H9 (cell line): ENCODE results near the gene MED27. TPM values are rescaled to one million over a fixed set of nuclear protein-coding genes. Genes with fewer than 3 reads are reported as not detected.

Experiments used
- DNase-seq: peaks from one replicate; pipeline ENCODE4 v3.0.0-alpha.2; 2017
- H2AFZ ChIP-seq: one replicate; pipeline ENCODE4 v1.6.1; 2013; ENCODE audit warnings: mild to moderate bottlenecking, low read length, control low read depth, moderate library complexity
- H2AK5ac ChIP-seq: 2 replicates; pipeline ENCODE4 v1.6.1; 2013; ENCODE audit warnings: low read length, control low read depth, mixed read lengths; ENCODE audit not compliant: insufficient read length
- H2BK120ac ChIP-seq: one replicate; pipeline ENCODE4 v1.6.1; 2013; ENCODE audit warnings: low read depth, mild to moderate bottlenecking, low read length, control low read depth, inconsistent platforms; ENCODE audit not compliant: poor library complexity, severe bottlenecking
- H2BK12ac ChIP-seq: 2 replicates; pipeline ENCODE4 v1.6.1; 2013; ENCODE audit warnings: low read length, control low read depth, mixed read lengths, low read depth; ENCODE audit not compliant: insufficient read length
- H2BK15ac ChIP-seq: 2 replicates; pipeline ENCODE4 v1.6.1; 2013; ENCODE audit warnings: low read depth, low read length, control low read depth
- H2BK20ac ChIP-seq: one replicate; pipeline ENCODE4 v1.6.1; 2013; ENCODE audit warnings: low read depth, mild to moderate bottlenecking, low read length, control low read depth, inconsistent platforms; ENCODE audit not compliant: poor library complexity, severe bottlenecking
- H2BK5ac ChIP-seq: 2 replicates; pipeline ENCODE4 v1.6.1; 2013; ENCODE audit warnings: low read length, control low read depth, mixed read lengths; ENCODE audit not compliant: insufficient read length
- H3K14ac ChIP-seq: 2 replicates; pipeline ENCODE4 v1.6.1; 2013; ENCODE audit warnings: low read length, control low read depth; ENCODE audit not compliant: insufficient read depth
- H3K18ac ChIP-seq: 2 replicates; pipeline ENCODE4 v1.6.1; 2013; ENCODE audit warnings: low read depth, mild to moderate bottlenecking, mixed read lengths, low read length, control low read depth; ENCODE audit not compliant: insufficient read length
- H3K23ac ChIP-seq: 2 replicates; pipeline ENCODE4 v1.6.1; 2013; ENCODE audit warnings: low read length, control low read depth, mixed read lengths, low read depth; ENCODE audit not compliant: insufficient read length
- H3K23me2 ChIP-seq: 2 replicates; pipeline ENCODE4 v1.6.1; 2013; ENCODE audit warnings: low read depth, mild to moderate bottlenecking, mixed read lengths, low read length, control low read depth; ENCODE audit not compliant: insufficient read length, poor library complexity, severe bottlenecking
- H3K27ac ChIP-seq: 2 replicates; pipeline ENCODE4 v1.5.1; 2013; ENCODE audit warnings: low read length, control low read depth, mixed read lengths, low read depth; ENCODE audit not compliant: insufficient read length
- H3K27me3 ChIP-seq: 2 replicates; pipeline ENCODE4 v1.6.1; 2013; ENCODE audit warnings: low read length, control low read depth, inconsistent platforms; ENCODE audit not compliant: insufficient read depth
- H3K4ac ChIP-seq: 2 replicates; pipeline ENCODE4 v1.6.1; 2013; ENCODE audit warnings: low read depth, mild to moderate bottlenecking, control low read depth, inconsistent platforms, low read length, moderate library complexity
- H3K4me1 ChIP-seq: 2 replicates; pipeline ENCODE4 v1.6.1; 2013; ENCODE audit warnings: low read length, control low read depth, inconsistent platforms; ENCODE audit not compliant: insufficient read depth
- H3K4me2 ChIP-seq: 2 replicates; pipeline ENCODE4 v1.6.1; 2013; ENCODE audit warnings: low read length, control low read depth, mixed read lengths; ENCODE audit not compliant: insufficient read length, insufficient read depth
- H3K56ac ChIP-seq: 2 replicates; pipeline ENCODE4 v1.6.1; 2013; ENCODE audit warnings: low read depth, mild to moderate bottlenecking, mixed read lengths, low read length, control low read depth; ENCODE audit not compliant: insufficient read length
- H3K79me1 ChIP-seq: 2 replicates; pipeline ENCODE4 v1.6.1; 2013; ENCODE audit warnings: low read depth, mild to moderate bottlenecking, moderate library complexity, low read length, control low read depth, inconsistent platforms; ENCODE audit not compliant: insufficient read depth, poor library complexity, severe bottlenecking
- H3K79me2 ChIP-seq: 2 replicates; pipeline ENCODE4 v1.6.1; 2013; ENCODE audit warnings: low read length, control low read depth, inconsistent platforms; ENCODE audit not compliant: insufficient read depth
- H3K9ac ChIP-seq: 2 replicates; pipeline ENCODE4 v1.6.1; 2013; ENCODE audit warnings: low read length, control low read depth, mixed read lengths; ENCODE audit not compliant: insufficient read length; ENCODE audit errors: extremely low read depth
- H3K9me3 ChIP-seq: one replicate; pipeline ENCODE4 v1.6.1; 2013; ENCODE audit warnings: low read depth, low read length, inconsistent platforms; ENCODE audit not compliant: control insufficient read depth
- H3T11ph ChIP-seq: one replicate; pipeline ENCODE4 v1.6.1; 2013; ENCODE audit warnings: mild to moderate bottlenecking, low read length, control low read depth, inconsistent platforms
- H4K20me1 ChIP-seq: one replicate; pipeline ENCODE4 v1.6.1; 2013; ENCODE audit not compliant: control insufficient read depth, insufficient read length, insufficient read depth
- H4K5ac ChIP-seq: 2 replicates; pipeline ENCODE4 v1.6.1; 2013; ENCODE audit warnings: low read depth, mild to moderate bottlenecking, mixed read lengths, low read length, control low read depth; ENCODE audit not compliant: insufficient read length
- H4K8ac ChIP-seq: replicated peaks from 2 replicates; pipeline ENCODE4 v1.6.1; 2013; ENCODE audit warnings: low read length, control low read depth, mixed read lengths, low read depth; ENCODE audit not compliant: insufficient read length
- H4K91ac ChIP-seq: 2 replicates; pipeline ENCODE4 v1.6.1; 2013; ENCODE audit warnings: low read depth, mild to moderate bottlenecking, moderate library complexity, mixed read lengths, low read length, control low read depth; ENCODE audit not compliant: insufficient read length
- H3K27ac Mint-ChIP-seq, 3 experiments: 2 replicates in 2 of 3; 3 replicates in 1 of 3; pipeline ENCODE4 v1.8.0; 2020 to 2021; ENCODE audit warnings: mixed read lengths in 3 of 3, mild to moderate bottlenecking in 1 of 3, moderate library complexity in 1 of 3
- H3K27me3 Mint-ChIP-seq: 2 replicates; pipeline ENCODE4 v1.8.0; 2021; ENCODE audit warnings: low read depth, mild to moderate bottlenecking, moderate library complexity, mixed read lengths
- H3K36me3 Mint-ChIP-seq, 3 experiments: 2 replicates in 2 of 3; 3 replicates in 1 of 3; pipeline ENCODE4 v1.8.0; 2020 to 2021; ENCODE audit warnings: low read depth in 3 of 3, mixed read lengths in 3 of 3; ENCODE audit not compliant: insufficient read depth in 1 of 3
- H3K4me1 Mint-ChIP-seq, 2 experiments: 2 replicates each; pipeline ENCODE4 v1.8.0; 2020; ENCODE audit warnings: mixed read lengths in 2 of 2
- H3K4me3 Mint-ChIP-seq, 2 experiments: 2 replicates in 1 of 2; 3 replicates in 1 of 2; pipeline ENCODE4 v1.8.0; 2020 to 2021; ENCODE audit warnings: mild to moderate bottlenecking in 2 of 2, mixed read lengths in 2 of 2, moderate library complexity in 1 of 2
- H3K9me3 Mint-ChIP-seq, 2 experiments: 2 replicates in 1 of 2; 3 replicates in 1 of 2; pipeline ENCODE4 v1.8.0; 2020; ENCODE audit warnings: mild to moderate bottlenecking in 2 of 2, mixed read lengths in 2 of 2, moderate library complexity in 1 of 2
- WGBS: extraction: QIAGEN DNeasy Blood & Tissue Kit; methylation state at CpG from one replicate; pipeline ENCODE4 v1.1.7; 2013; ENCODE audit warnings: missing lambda C conversion rate, low lambda C conversion rate, mixed read lengths; ENCODE audit not compliant: insufficient read length; ENCODE audit errors: extremely low coverage; 5-methylcytosine and 5-hydroxymethylcytosine counted together
- total RNA-seq: library from RNA; stranded (reverse); gene quantifications from 2 replicates; pipeline ENCODE4 v1.2.1, GENCODE V29; 2021
- TF ChIP-seq, protein P1 (sequence below): fragments of 200-600 bp; sonication (generic); conservative IDR thresholded peaks from 3 replicates; pipeline ENCODE4 v1.8.0; 2021; ENCODE audit warnings: antibody characterized with exemption, mild to moderate bottlenecking

MED27 gene
- total RNA-seq, 1 experiment from 2014 or later: 33.5 TPM

DNA sequence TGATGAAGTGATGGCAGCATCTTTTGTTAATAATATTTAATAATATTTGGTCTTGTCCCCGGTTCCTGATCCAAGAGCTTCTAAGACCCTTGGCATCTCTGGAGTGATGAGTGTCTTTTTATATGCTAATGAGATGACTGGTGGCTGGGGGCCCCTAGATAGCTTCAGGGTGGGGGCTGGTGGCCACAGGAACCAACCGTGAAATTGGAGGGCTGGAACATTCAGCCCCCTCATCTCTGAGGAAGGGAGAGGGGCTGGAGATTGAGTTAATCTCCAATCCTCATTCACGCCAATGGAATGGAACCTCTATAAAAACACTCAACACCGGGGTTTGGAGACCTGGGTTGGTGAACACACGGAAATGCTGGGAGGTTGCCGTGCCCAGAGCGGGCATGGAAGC lies 261.6 kb downstream of the MED27 start:
- Histone ChIP-seq H3K27me3 (no peaks in the 10 kb centered on the region), H3K4me1 (peaks cover 3% of the 10 kb centered on the region; the same call in 1 of the 2 replicates), H3K79me1 (no peaks in the 10 kb centered on the region)

More for the DNA sequence above, 261.6 kb downstream of the MED27 start:
- no peak overlapping the region for H4K5ac ChIP-seq
- H3K79me2 ChIP-seq: no peaks in the 10 kb centered on the region
- no peak overlapping the region for H2BK120ac ChIP-seq
- H4K20me1 ChIP-seq: no peaks in the 10 kb centered on the region
- Mint-ChIP-seq H3K36me3 (no peaks in the 10 kb centered on the region), H3K4me3 (no peak overlapping the region), H3K27ac (no peak overlapping the region), H3K27me3 (peaks cover 5% of the 10 kb centered on the region; the same call in 1 of the 2 replicates), H3K4me1 (peaks cover 17 to 34% of the 10 kb centered on the region in 2 experiments), H3K9me3 (no peaks in the 10 kb centered on the region)
- H3K4ac ChIP-seq: no peak overlapping the region
- no peak overlapping the region for H2AK5ac ChIP-seq
- no peak overlapping the region for H3K9ac ChIP-seq
- DNase-seq: no peak
- no peak overlapping the region for H3K4me2 ChIP-seq
- no peak overlapping the region for H4K8ac ChIP-seq
- H2BK20ac ChIP-seq: no peak overlapping the region
- H3K23me2 ChIP-seq: no peaks in the 10 kb centered on the region
- no peak overlapping the region for H2BK12ac ChIP-seq
- TF ChIP-seq, protein P1, sequence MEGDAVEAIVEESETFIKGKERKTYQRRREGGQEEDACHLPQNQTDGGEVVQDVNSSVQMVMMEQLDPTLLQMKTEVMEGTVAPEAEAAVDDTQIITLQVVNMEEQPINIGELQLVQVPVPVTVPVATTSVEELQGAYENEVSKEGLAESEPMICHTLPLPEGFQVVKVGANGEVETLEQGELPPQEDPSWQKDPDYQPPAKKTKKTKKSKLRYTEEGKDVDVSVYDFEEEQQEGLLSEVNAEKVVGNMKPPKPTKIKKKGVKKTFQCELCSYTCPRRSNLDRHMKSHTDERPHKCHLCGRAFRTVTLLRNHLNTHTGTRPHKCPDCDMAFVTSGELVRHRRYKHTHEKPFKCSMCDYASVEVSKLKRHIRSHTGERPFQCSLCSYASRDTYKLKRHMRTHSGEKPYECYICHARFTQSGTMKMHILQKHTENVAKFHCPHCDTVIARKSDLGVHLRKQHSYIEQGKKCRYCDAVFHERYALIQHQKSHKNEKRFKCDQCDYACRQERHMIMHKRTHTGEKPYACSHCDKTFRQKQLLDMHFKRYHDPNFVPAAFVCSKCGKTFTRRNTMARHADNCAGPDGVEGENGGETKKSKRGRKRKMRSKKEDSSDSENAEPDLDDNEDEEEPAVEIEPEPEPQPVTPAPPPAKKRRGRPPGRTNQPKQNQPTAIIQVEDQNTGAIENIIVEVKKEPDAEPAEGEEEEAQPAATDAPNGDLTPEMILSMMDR: no peak
- H3K9me3 ChIP-seq: no peaks in the 10 kb centered on the region
- H3K23ac ChIP-seq: no peak overlapping the region
- H2BK5ac ChIP-seq: no peak overlapping the region
- no peak overlapping the region for H2BK15ac ChIP-seq
- no peak overlapping the region for H3K27ac ChIP-seq
- no CpG with 5 or more reads among the region's 7 CpGs for WGBS
- H3T11ph ChIP-seq: no peak overlapping the region
- H4K91ac ChIP-seq: no peak overlapping the region
- H2AFZ ChIP-seq: no peak overlapping the region
- H3K14ac ChIP-seq: no peak overlapping the region
- no peak overlapping the region for H3K56ac ChIP-seq
- no peak overlapping the region for H3K18ac ChIP-seq
